Upper lobe of left lung (tissue), 4 donors: ENCODE data around the gene ZNF593OS.

Experiments
- CTCF ChIP-seq, 6 experiments: fragments of 450-650 bp in 4 of 6; fragments of 200-600 bp in 2 of 6; sonication (generic) in 2 of 6; IDR thresholded peaks; one replicate each; pipeline ENCODE4 v1.5.1; 2016 to 2019; ENCODE audit warnings: antibody characterized with exemption in 6 of 6
- EP300 ChIP-seq, 4 donors: sonication (generic); formaldehyde crosslinking; IDR thresholded peaks; one replicate each; pipeline ENCODE4 v1.5.1; 2017; ENCODE audit warnings: antibody characterized with exemption in 4 of 4, control low read depth in 2 of 4
- POLR2AphosphoS5 ChIP-seq, 2 donors: sonication (generic); formaldehyde crosslinking; IDR thresholded peaks; one replicate each; pipeline ENCODE4 v1.5.1; 2017; ENCODE audit warnings: antibody characterized with exemption in 2 of 2

- TF ChIP-seq CTCF (IDR thresholded peaks at IDR 0.05) (no peak), POLR2AphosphoS5 (IDR thresholded peaks at IDR 0.05) (no peak), EP300 (IDR thresholded peaks at IDR 0.05) (no peak)
Measured at GRCh38 chr1:26168410-26169197, 3.0 kb downstream of the ZNF593OS start, which contains the start of gene C1orf232.
